Measurements from ENCODE around the gene PRICKLE2. TPM values are rescaled to one million over a fixed set of nuclear protein-coding genes. Genes with fewer than 3 reads are reported as not detected.

Gene PRICKLE2
- total RNA-seq, 1 donor from 2014 or later = 32.9 TPM

GRCh38 chr3:64141476-64141875, 83.8 kb downstream of the PRICKLE2 start:
- no peak overlapping the region for H3K27ac ChIP-seq (ENCODE audit: low read depth, low read length)
- H3K27me3 ChIP-seq (ENCODE audit: control insufficient read depth in 3 of 3, insufficient read depth in 3 of 3, low read length in 3 of 3) = no peaks in the 10 kb centered on the region
- no peak overlapping the region for H3K4me3 ChIP-seq (ENCODE audit: low read length in 3 of 3)
- peaks cover 0 to 3% (median 2%) of the 10 kb centered on the region in 3 donors for H3K36me3 ChIP-seq (ENCODE audit: control insufficient read depth in 3 of 3, insufficient read depth in 3 of 3, low read length in 3 of 3)
- H3K4me1 ChIP-seq (ENCODE audit: control insufficient read depth in 3 of 3, insufficient read depth in 3 of 3, low read length in 3 of 3) = peaks cover 0 to 6% (median 0%) of the 10 kb centered on the region in 3 donors
- H3K9ac ChIP-seq (ENCODE audit: low read depth in 1 of 3, low read length in 3 of 3) = no peak overlapping the region
- no peaks in the 10 kb centered on the region for H3K9me3 ChIP-seq (ENCODE audit: control insufficient read depth in 3 of 3, low read length in 3 of 3)

- no peak overlapping the region for H3K27ac ChIP-seq (ENCODE audit: low read depth, low read length)
- H3K27me3 ChIP-seq (ENCODE audit: control insufficient read depth in 3 of 3, insufficient read depth in 3 of 3, low read length in 3 of 3) = no peaks in the 10 kb centered on the region
- H3K36me3 ChIP-seq (ENCODE audit: control insufficient read depth in 3 of 3, insufficient read depth in 3 of 3, low read length in 3 of 3) = no peaks in the 10 kb centered on the region
- H3K9ac ChIP-seq (ENCODE audit: low read depth in 1 of 3, low read length in 3 of 3) = no peak overlapping the region
- H3K4me3 ChIP-seq (ENCODE audit: low read length in 3 of 3) = no peak overlapping the region
- H3K4me1 ChIP-seq (ENCODE audit: control insufficient read depth in 3 of 3, insufficient read depth in 3 of 3, low read length in 3 of 3) = peaks cover 0 to 6% (median 0%) of the 10 kb centered on the region in 3 donors
- H3K9me3 ChIP-seq (ENCODE audit: control insufficient read depth in 3 of 3, low read length in 3 of 3) = no peaks in the 10 kb centered on the region
Observed at GRCh38 chr3:64140651-64141050, 84.6 kb downstream of the PRICKLE2 start.

GRCh38 chr3:64138656-64139375, 86.5 kb downstream of the PRICKLE2 start:
- H3K9ac ChIP-seq (ENCODE audit: low read depth in 1 of 3, low read length in 3 of 3) = no peak overlapping the region
- no peak overlapping the region for H3K4me3 ChIP-seq (ENCODE audit: low read length in 3 of 3)
- no peaks in the 10 kb centered on the region for H3K9me3 ChIP-seq (ENCODE audit: control insufficient read depth in 3 of 3, low read length in 3 of 3)

GRCh38 chr3:64138046-64138445, 87.2 kb downstream of the PRICKLE2 start:
- Histone ChIP-seq H3K27ac (ENCODE audit: low read depth, low read length) (no peak overlapping the region), H3K9ac (ENCODE audit: low read depth in 1 of 3, low read length in 3 of 3) (no peak overlapping the region), H3K4me1 (ENCODE audit: control insufficient read depth in 3 of 3, insufficient read depth in 3 of 3, low read length in 3 of 3) (no peaks in the 10 kb centered on the region), H3K27me3 (ENCODE audit: control insufficient read depth in 3 of 3, insufficient read depth in 3 of 3, low read length in 3 of 3) (no peaks in the 10 kb centered on the region), H3K4me3 (ENCODE audit: low read length in 3 of 3) (no peak overlapping the region), H3K36me3 (ENCODE audit: control insufficient read depth in 3 of 3, insufficient read depth in 3 of 3, low read length in 3 of 3) (no peaks in the 10 kb centered on the region), H3K9me3 (ENCODE audit: control insufficient read depth in 3 of 3, low read length in 3 of 3) (no peaks in the 10 kb centered on the region)

More at GRCh38 chr3:64138656-64139375, 86.5 kb downstream of the PRICKLE2 start:
- Histone ChIP-seq H3K27me3 (ENCODE audit: control insufficient read depth in 3 of 3, insufficient read depth in 3 of 3, low read length in 3 of 3) (no peaks in the 10 kb centered on the region), H3K4me1 (ENCODE audit: control insufficient read depth in 3 of 3, insufficient read depth in 3 of 3, low read length in 3 of 3) (no peaks in the 10 kb centered on the region), H3K27ac (ENCODE audit: low read depth, low read length) (no peak overlapping the region), H3K36me3 (ENCODE audit: control insufficient read depth in 3 of 3, insufficient read depth in 3 of 3, low read length in 3 of 3) (no peaks in the 10 kb centered on the region)

DNA sequence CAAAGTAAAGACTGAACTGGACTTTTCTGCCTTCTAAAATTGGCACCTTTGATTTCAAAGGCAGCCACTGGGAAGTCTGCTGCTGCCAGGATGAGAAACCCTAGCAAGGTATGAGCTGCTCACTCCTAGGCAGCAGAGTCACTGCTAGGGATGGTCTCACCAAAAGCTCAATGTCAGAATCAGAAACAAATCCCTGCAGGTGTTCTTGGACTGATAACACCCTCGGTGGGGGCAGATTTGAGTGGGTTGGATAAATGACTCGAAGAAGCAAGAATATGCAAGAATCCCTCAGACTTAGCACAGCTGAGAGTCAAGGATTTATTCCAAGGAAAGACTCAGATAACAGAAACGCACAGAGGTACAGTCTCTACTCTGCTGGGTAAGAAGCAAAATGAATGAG, 90.4 kb downstream of the PRICKLE2 start:
- Histone ChIP-seq H3K27ac (ENCODE audit: low read depth, low read length) (no peak overlapping the region), H3K9me3 (ENCODE audit: control insufficient read depth in 3 of 3, low read length in 3 of 3) (no peaks in the 10 kb centered on the region)

GRCh38 chr3:64133987-64134386, 91.3 kb downstream of the PRICKLE2 start:
- Histone ChIP-seq H3K9me3 (ENCODE audit: control insufficient read depth in 3 of 3, low read length in 3 of 3) (no peaks in the 10 kb centered on the region), H3K4me1 (ENCODE audit: control insufficient read depth in 3 of 3, insufficient read depth in 3 of 3, low read length in 3 of 3) (no peaks in the 10 kb centered on the region), H3K9ac (ENCODE audit: low read depth in 1 of 3, low read length in 3 of 3) (no peak overlapping the region), H3K4me3 (ENCODE audit: low read length in 3 of 3) (no peak overlapping the region), H3K27me3 (ENCODE audit: control insufficient read depth in 3 of 3, insufficient read depth in 3 of 3, low read length in 3 of 3) (no peaks in the 10 kb centered on the region), H3K36me3 (ENCODE audit: control insufficient read depth in 3 of 3, insufficient read depth in 3 of 3, low read length in 3 of 3) (no peaks in the 10 kb centered on the region), H3K27ac (ENCODE audit: low read depth, low read length) (no peak overlapping the region)

More for the DNA sequence above, 90.4 kb downstream of the PRICKLE2 start:
- Histone ChIP-seq H3K9ac (ENCODE audit: low read depth in 1 of 3, low read length in 3 of 3) (no peak overlapping the region), H3K4me3 (ENCODE audit: low read length in 3 of 3) (no peak overlapping the region), H3K36me3 (ENCODE audit: control insufficient read depth in 3 of 3, insufficient read depth in 3 of 3, low read length in 3 of 3) (no peaks in the 10 kb centered on the region), H3K27me3 (ENCODE audit: control insufficient read depth in 3 of 3, insufficient read depth in 3 of 3, low read length in 3 of 3) (no peaks in the 10 kb centered on the region), H3K4me1 (ENCODE audit: control insufficient read depth in 3 of 3, insufficient read depth in 3 of 3, low read length in 3 of 3) (no peaks in the 10 kb centered on the region)

- no peak overlapping the region for H3K27ac ChIP-seq (ENCODE audit: low read depth, low read length)
- no peak overlapping the region for H3K9ac ChIP-seq (ENCODE audit: low read depth in 1 of 3, low read length in 3 of 3)
- H3K4me3 ChIP-seq (ENCODE audit: low read length in 3 of 3) = no peak overlapping the region
- H3K9me3 ChIP-seq (ENCODE audit: control insufficient read depth in 3 of 3, low read length in 3 of 3) = no peaks in the 10 kb centered on the region
- no peaks in the 10 kb centered on the region for H3K27me3 ChIP-seq (ENCODE audit: control insufficient read depth in 3 of 3, insufficient read depth in 3 of 3, low read length in 3 of 3)
- no peaks in the 10 kb centered on the region for H3K4me1 ChIP-seq (ENCODE audit: control insufficient read depth in 3 of 3, insufficient read depth in 3 of 3, low read length in 3 of 3)
- no peaks in the 10 kb centered on the region for H3K36me3 ChIP-seq (ENCODE audit: control insufficient read depth in 3 of 3, insufficient read depth in 3 of 3, low read length in 3 of 3)
Observed at GRCh38 chr3:64133272-64133671, 92.0 kb downstream of the PRICKLE2 start.

- no peaks in the 10 kb centered on the region for H3K9me3 ChIP-seq (ENCODE audit: control insufficient read depth in 3 of 3, low read length in 3 of 3)
- H3K27me3 ChIP-seq (ENCODE audit: control insufficient read depth in 3 of 3, insufficient read depth in 3 of 3, low read length in 3 of 3) = no peaks in the 10 kb centered on the region
- no peak overlapping the region for H3K9ac ChIP-seq (ENCODE audit: low read depth in 1 of 3, low read length in 3 of 3)
- H3K4me1 ChIP-seq (ENCODE audit: control insufficient read depth in 3 of 3, insufficient read depth in 3 of 3, low read length in 3 of 3) = no peaks in the 10 kb centered on the region
- no peak overlapping the region for H3K27ac ChIP-seq (ENCODE audit: low read depth, low read length)
- no peak overlapping the region for H3K4me3 ChIP-seq (ENCODE audit: low read length in 3 of 3)
- H3K36me3 ChIP-seq (ENCODE audit: control insufficient read depth in 3 of 3, insufficient read depth in 3 of 3, low read length in 3 of 3) = no peaks in the 10 kb centered on the region
Observed at GRCh38 chr3:64131725-64132469, 93.4 kb downstream of the PRICKLE2 start.

GRCh38 chr3:64130436-64130835, 94.8 kb downstream of the PRICKLE2 start:
- Histone ChIP-seq H3K4me1 (ENCODE audit: control insufficient read depth in 3 of 3, insufficient read depth in 3 of 3, low read length in 3 of 3) (no peaks in the 10 kb centered on the region), H3K9ac (ENCODE audit: low read depth in 1 of 3, low read length in 3 of 3) (no peak overlapping the region), H3K27me3 (ENCODE audit: control insufficient read depth in 3 of 3, insufficient read depth in 3 of 3, low read length in 3 of 3) (no peaks in the 10 kb centered on the region), H3K4me3 (ENCODE audit: low read length in 3 of 3) (no peak overlapping the region), H3K27ac (ENCODE audit: low read depth, low read length) (no peak overlapping the region), H3K9me3 (ENCODE audit: control insufficient read depth in 3 of 3, low read length in 3 of 3) (no peaks in the 10 kb centered on the region), H3K36me3 (ENCODE audit: control insufficient read depth in 3 of 3, insufficient read depth in 3 of 3, low read length in 3 of 3) (no peaks in the 10 kb centered on the region)

DNA sequence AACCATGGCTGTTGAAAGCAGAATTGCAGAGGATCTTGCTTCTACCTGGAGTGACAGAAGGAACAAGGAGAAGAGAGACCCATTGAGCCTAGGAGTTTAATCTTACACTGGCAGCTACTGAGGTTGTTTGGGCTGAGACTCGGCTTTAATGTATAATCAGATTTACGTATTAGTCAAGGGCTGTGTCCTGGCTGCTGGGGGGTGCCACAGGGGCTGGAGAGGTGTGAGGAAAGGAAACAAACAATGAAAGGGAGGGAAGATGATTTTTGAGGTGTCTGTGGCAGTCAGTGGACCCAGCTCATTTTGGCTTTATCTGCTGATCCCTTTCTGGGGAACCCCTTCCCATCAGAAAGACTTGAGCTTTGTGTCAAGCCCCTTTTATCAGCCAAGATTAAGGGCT, 95.7 kb downstream of the PRICKLE2 start:
- no peaks in the 10 kb centered on the region for H3K9me3 ChIP-seq (ENCODE audit: control insufficient read depth in 3 of 3, low read length in 3 of 3)
- no peak overlapping the region for H3K27ac ChIP-seq (ENCODE audit: low read depth, low read length)
- H3K36me3 ChIP-seq (ENCODE audit: control insufficient read depth in 3 of 3, insufficient read depth in 3 of 3, low read length in 3 of 3) = no peaks in the 10 kb centered on the region
- no peaks in the 10 kb centered on the region for H3K27me3 ChIP-seq (ENCODE audit: control insufficient read depth in 3 of 3, insufficient read depth in 3 of 3, low read length in 3 of 3)
- H3K4me3 ChIP-seq (ENCODE audit: low read length in 3 of 3) = no peak overlapping the region
- H3K9ac ChIP-seq (ENCODE audit: low read depth in 1 of 3, low read length in 3 of 3) = no peak overlapping the region
- H3K4me1 ChIP-seq (ENCODE audit: control insufficient read depth in 3 of 3, insufficient read depth in 3 of 3, low read length in 3 of 3) = no peaks in the 10 kb centered on the region
